Measurements from ENCODE around the gene FGF14.

FGF14 gene

GRCh38 chr13:101846701-101847100 is 555.1 kb downstream of the FGF14 start:
- no peak overlapping the region for H2AFZ ChIP-seq (ENCODE audit: low read depth, low read length, severe bottlenecking)
- H3F3A ChIP-seq (ENCODE audit: insufficient read depth): no peaks in the 10 kb centered on the region
- H4K20me1 ChIP-seq (ENCODE audit: low read depth, low read length): no peaks in the 10 kb centered on the region
- H3K9ac ChIP-seq (ENCODE audit: low read length): no peak overlapping the region
- TF ChIP-seq EZH2phosphoT487 (conservative IDR thresholded peaks at IDR 0.05; ENCODE audit: low read length) (no peak), CTCF (IDR thresholded peaks at IDR 0.05; ENCODE audit: insufficient read depth, low read length, poor library complexity, severe bottlenecking) (no peak)
- H3K36me3 ChIP-seq (ENCODE audit: low read length): no peaks in the 10 kb centered on the region
- no peak overlapping the region for H3K4me3 ChIP-seq (ENCODE audit: insufficient read depth, low read length, poor library complexity, severe bottlenecking)
- H3K9me3 ChIP-seq (ENCODE audit: insufficient read depth, low read length): no peaks in the 10 kb centered on the region
- H3K9me2 ChIP-seq (replicated peaks; ENCODE audit: insufficient read depth, low read length): no peaks in the 10 kb centered on the region
- H3K4me2 ChIP-seq (ENCODE audit: low read depth, low read length, poor library complexity, severe bottlenecking): no peak overlapping the region
- no peak overlapping the region for H3K27ac ChIP-seq (ENCODE audit: low read depth, low read length)
- H3K79me2 ChIP-seq (ENCODE audit: insufficient read depth, low read length): no peaks in the 10 kb centered on the region
- no peaks in the 10 kb centered on the region for H3K27me3 ChIP-seq (ENCODE audit: low read length)

GRCh38 chr13:101846249-101846648 is 555.6 kb downstream of the FGF14 start:
- no peaks in the 10 kb centered on the region for H3K79me2 ChIP-seq (ENCODE audit: insufficient read depth, low read length)
- no peak overlapping the region for H3K9ac ChIP-seq (ENCODE audit: low read length)
- no peaks in the 10 kb centered on the region for H4K20me1 ChIP-seq (ENCODE audit: low read depth, low read length)
- no peak overlapping the region for H2AFZ ChIP-seq (ENCODE audit: low read depth, low read length, severe bottlenecking)
- no peaks in the 10 kb centered on the region for H3K9me2 ChIP-seq (replicated peaks; ENCODE audit: insufficient read depth, low read length)
- no peaks in the 10 kb centered on the region for H3F3A ChIP-seq (ENCODE audit: insufficient read depth)
- no peak overlapping the region for H3K27ac ChIP-seq (ENCODE audit: low read depth, low read length)
- no peaks in the 10 kb centered on the region for H3K36me3 ChIP-seq (ENCODE audit: low read length)
- no peak for TF ChIP-seq CTCF (IDR thresholded peaks at IDR 0.05; ENCODE audit: insufficient read depth, low read length, poor library complexity, severe bottlenecking)
- no peak for TF ChIP-seq EZH2phosphoT487 (conservative IDR thresholded peaks at IDR 0.05; ENCODE audit: low read length)
- no peaks in the 10 kb centered on the region for H3K27me3 ChIP-seq (ENCODE audit: low read length)
- no peak overlapping the region for H3K4me2 ChIP-seq (ENCODE audit: low read depth, low read length, poor library complexity, severe bottlenecking)
- no peak overlapping the region for H3K4me3 ChIP-seq (ENCODE audit: insufficient read depth, low read length, poor library complexity, severe bottlenecking)
- no peaks in the 10 kb centered on the region for H3K9me3 ChIP-seq (ENCODE audit: insufficient read depth, low read length)

- H3K4me2 ChIP-seq (ENCODE audit: low read depth, low read length, poor library complexity, severe bottlenecking): no peak overlapping the region
- no peaks in the 10 kb centered on the region for H3K9me2 ChIP-seq (replicated peaks; ENCODE audit: insufficient read depth, low read length)
- no peaks in the 10 kb centered on the region for H3K79me2 ChIP-seq (ENCODE audit: insufficient read depth, low read length)
- H3K9ac ChIP-seq (ENCODE audit: low read length): no peak overlapping the region
- no peak overlapping the region for H3K4me3 ChIP-seq (ENCODE audit: insufficient read depth, low read length, poor library complexity, severe bottlenecking)
- no peaks in the 10 kb centered on the region for H3K9me3 ChIP-seq (ENCODE audit: insufficient read depth, low read length)
- H2AFZ ChIP-seq (ENCODE audit: low read depth, low read length, severe bottlenecking): no peak overlapping the region
- H3F3A ChIP-seq (ENCODE audit: insufficient read depth): no peaks in the 10 kb centered on the region
- no peak overlapping the region for H3K27ac ChIP-seq (ENCODE audit: low read depth, low read length)
- no peaks in the 10 kb centered on the region for H3K27me3 ChIP-seq (ENCODE audit: low read length)
- TF ChIP-seq CTCF (IDR thresholded peaks at IDR 0.05; ENCODE audit: insufficient read depth, low read length, poor library complexity, severe bottlenecking): no peak
- no peak for TF ChIP-seq EZH2phosphoT487 (conservative IDR thresholded peaks at IDR 0.05; ENCODE audit: low read length)
- H4K20me1 ChIP-seq (ENCODE audit: low read depth, low read length): no peaks in the 10 kb centered on the region
- no peaks in the 10 kb centered on the region for H3K36me3 ChIP-seq (ENCODE audit: low read length)
Measured at GRCh38 chr13:101845245-101846020, 556.4 kb downstream of the FGF14 start.
